Activated naive CD4-positive, alpha-beta T cell treated with anti-CD3 and anti-CD28 coated beads, Interleukin-2, amount 10 ng/mL, durations not matched to agents 7 days and 5 days (primary cell): ENCODE measurements around the gene VGLL4.

Experiments used
- CTCF ChIA-PET: fragments of 350-600 bp; sonication (Branson Sonifier 250); formaldehyde crosslinking; loops from one replicate; lab custom pipeline; 2021; ENCODE audit warnings: antibody characterized with exemption; lab: Charles Lee
- DNase-seq: peaks from one replicate; pipeline ENCODE4 v3.0.0-alpha.2; 2020
- H3K27ac Mint-ChIP-seq: one replicate; pipeline ENCODE4 v1.8.0; 2021; ENCODE audit warnings: mild to moderate bottlenecking, moderate library complexity, mixed read lengths
- H3K27me3 Mint-ChIP-seq: one replicate; pipeline ENCODE4 v1.8.0; 2021; ENCODE audit warnings: mild to moderate bottlenecking, mixed read lengths
- H3K36me3 Mint-ChIP-seq: one replicate; pipeline ENCODE4 v1.8.0; 2021; ENCODE audit warnings: mixed read lengths
- H3K4me1 Mint-ChIP-seq: one replicate; pipeline ENCODE4 v1.8.0; 2021; ENCODE audit warnings: mixed read lengths
- H3K4me3 Mint-ChIP-seq: one replicate; pipeline ENCODE4 v1.8.0; 2021; ENCODE audit warnings: mild to moderate bottlenecking, moderate library complexity, mixed read lengths
- H3K9me3 Mint-ChIP-seq: one replicate; pipeline ENCODE4 v1.8.0; 2021; ENCODE audit warnings: mixed read lengths

VGLL4 gene

GRCh38 chr3:11641683-11642430 is 1.9 kb downstream of the VGLL4 start:
- no peaks in the 10 kb centered on the region for H3K9me3 Mint-ChIP-seq
- peaks cover 17% of the 10 kb centered on the region for H3K27me3 Mint-ChIP-seq
- H3K4me1 Mint-ChIP-seq = peaks cover 52% of the 10 kb centered on the region
- H3K4me3 Mint-ChIP-seq = peak overlapping the region; percentile 100
- peak; percentile 33 for DNase-seq
- peaks cover 40% of the 10 kb centered on the region for H3K36me3 Mint-ChIP-seq
- CTCF ChIA-PET = interaction anchor here (0.6 to 2.4 kb wide), 3 partner anchors 16 to 1213 kb away, joined by 3 to 7 read pairs (median 3); no protein-coding TSS in a partner anchor
- peak overlapping the region; percentile 100 for H3K27ac Mint-ChIP-seq

GRCh38 chr3:11641316-11641682 is 2.4 kb downstream of the VGLL4 start:
- Mint-ChIP-seq H3K4me3 (peak overlapping the region; percentile 100), H3K4me1 (peaks cover 56% of the 10 kb centered on the region), H3K27ac (peak overlapping the region; percentile 100), H3K9me3 (no peaks in the 10 kb centered on the region), H3K27me3 (peaks cover 13% of the 10 kb centered on the region), H3K36me3 (peaks cover 40% of the 10 kb centered on the region)
- DNase-seq = no peak
- CTCF ChIA-PET = interaction anchor here (0.6 to 2.4 kb wide), 3 partner anchors 15 to 1212 kb away, joined by 3 to 7 read pairs (median 3); no protein-coding TSS in a partner anchor

- CTCF ChIA-PET = interaction anchor here (2.4 kb wide), 1 partner anchor 14 kb away, joined by 7 read pairs; no protein-coding TSS in a partner anchor
- H3K4me1 Mint-ChIP-seq = peaks cover 66% of the 10 kb centered on the region
- peaks cover 43% of the 10 kb centered on the region for H3K36me3 Mint-ChIP-seq
- no peaks in the 10 kb centered on the region for H3K9me3 Mint-ChIP-seq
- peak overlapping the region; percentile 100 for H3K4me3 Mint-ChIP-seq
- DNase-seq = no peak
- H3K27me3 Mint-ChIP-seq = peaks cover 13% of the 10 kb centered on the region
- H3K27ac Mint-ChIP-seq = peak overlapping the region; percentile 30
These were observed 3.6 kb downstream of the VGLL4 start for GRCh38 chr3:11640009-11640673.

GRCh38 chr3:11638495-11639358 is 5.0 kb downstream of the VGLL4 start:
- CTCF ChIA-PET = interaction anchor here (1.3 kb wide), 1 partner anchor 12 kb away, joined by 4 read pairs; no protein-coding TSS in a partner anchor
- Mint-ChIP-seq H3K4me1 (peaks cover 75% of the 10 kb centered on the region), H3K9me3 (no peaks in the 10 kb centered on the region), H3K27ac (peak overlapping the region; percentile 43), H3K36me3 (peaks cover 46% of the 10 kb centered on the region), H3K4me3 (no peak overlapping the region), H3K27me3 (peaks cover 6% of the 10 kb centered on the region)
- DNase-seq = no peak

- CTCF ChIA-PET = interaction anchor here (1.3 kb wide), 1 partner anchor 12 kb away, joined by 4 read pairs; no protein-coding TSS in a partner anchor
- no peak overlapping the region for H3K4me3 Mint-ChIP-seq
These were observed 5.7 kb downstream of the VGLL4 start for GRCh38 chr3:11637901-11638458.

GRCh38 chr3:11636394-11636770 is 7.3 kb downstream of the VGLL4 start:
- Mint-ChIP-seq H3K4me3 (no peak overlapping the region), H3K9me3 (no peaks in the 10 kb centered on the region), H3K4me1 (peaks cover 91% of the 10 kb centered on the region), H3K27me3 (no peaks in the 10 kb centered on the region), H3K27ac (no peak overlapping the region), H3K36me3 (peaks cover 47% of the 10 kb centered on the region)
- CTCF ChIA-PET = no interaction called here
- no peak for DNase-seq

More at GRCh38 chr3:11637901-11638458, 5.7 kb downstream of the VGLL4 start:
- DNase-seq = no peak
- Mint-ChIP-seq H3K36me3 (peaks cover 47% of the 10 kb centered on the region), H3K27ac (no peak overlapping the region), H3K27me3 (peaks cover 5% of the 10 kb centered on the region), H3K4me1 (peaks cover 80% of the 10 kb centered on the region), H3K9me3 (no peaks in the 10 kb centered on the region)

GRCh38 chr3:11635680-11636393 is 7.9 kb downstream of the VGLL4 start:
- H3K9me3 Mint-ChIP-seq = no peaks in the 10 kb centered on the region
- CTCF ChIA-PET = interaction anchor here (2.2 kb wide), 1 partner anchor 8 kb away, joined by 5 read pairs; the partner anchor contains the start of gene VGLL4
- DNase-seq = no peak
- peaks cover 93% of the 10 kb centered on the region for H3K4me1 Mint-ChIP-seq
- no peak overlapping the region for H3K4me3 Mint-ChIP-seq
- peaks cover 49% of the 10 kb centered on the region for H3K36me3 Mint-ChIP-seq
- no peaks in the 10 kb centered on the region for H3K27me3 Mint-ChIP-seq
- no peak overlapping the region for H3K27ac Mint-ChIP-seq

- no peak overlapping the region for H3K4me3 Mint-ChIP-seq
- peak overlapping the region; percentile 15 for H3K27ac Mint-ChIP-seq
- no peaks in the 10 kb centered on the region for H3K27me3 Mint-ChIP-seq
- H3K4me1 Mint-ChIP-seq = peaks cover 87% of the 10 kb centered on the region
- H3K9me3 Mint-ChIP-seq = no peaks in the 10 kb centered on the region
- H3K36me3 Mint-ChIP-seq = peaks cover 44% of the 10 kb centered on the region
- no peak for DNase-seq
- CTCF ChIA-PET = interaction anchor here (1.0 to 2.2 kb wide), 3 partner anchors 8 to 15 kb away, joined by 3 to 5 read pairs (median 4); partner anchors contain the start of gene VGLL4
These were observed 8.6 kb downstream of the VGLL4 start for GRCh38 chr3:11634974-11635612.

- DNase-seq = peak; percentile 56
- peaks cover 80% of the 10 kb centered on the region for H3K4me1 Mint-ChIP-seq
- no peaks in the 10 kb centered on the region for H3K27me3 Mint-ChIP-seq
- peak overlapping the region; percentile 33 for H3K27ac Mint-ChIP-seq
- H3K4me3 Mint-ChIP-seq = peak overlapping the region; percentile 23
- H3K9me3 Mint-ChIP-seq = no peaks in the 10 kb centered on the region
- H3K36me3 Mint-ChIP-seq = peaks cover 46% of the 10 kb centered on the region
- CTCF ChIA-PET = interaction anchor here (1.0 to 2.2 kb wide), 3 partner anchors 8 to 16 kb away, joined by 3 to 5 read pairs (median 4); partner anchors contain the start of gene VGLL4
These were observed 9.6 kb downstream of the VGLL4 start for GRCh38 chr3:11634081-11634635.

- no peak overlapping the region for H3K4me3 Mint-ChIP-seq
- no peaks in the 10 kb centered on the region for H3K27me3 Mint-ChIP-seq
These were observed 10.7 kb downstream of the VGLL4 start for GRCh38 chr3:11632966-11633365.

GRCh38 chr3:11632564-11632963 is 11.2 kb downstream of the VGLL4 start:
- H3K27ac Mint-ChIP-seq = no peak overlapping the region
- DNase-seq = no peak
- peaks cover 68% of the 10 kb centered on the region for H3K4me1 Mint-ChIP-seq
- no peak overlapping the region for H3K4me3 Mint-ChIP-seq
- H3K9me3 Mint-ChIP-seq = no peaks in the 10 kb centered on the region
- CTCF ChIA-PET = no interaction called here
- peaks cover 34% of the 10 kb centered on the region for H3K36me3 Mint-ChIP-seq
- H3K27me3 Mint-ChIP-seq = no peaks in the 10 kb centered on the region

More at GRCh38 chr3:11632966-11633365, 10.7 kb downstream of the VGLL4 start:
- peaks cover 36% of the 10 kb centered on the region for H3K36me3 Mint-ChIP-seq
- DNase-seq = no peak
- H3K9me3 Mint-ChIP-seq = no peaks in the 10 kb centered on the region
- CTCF ChIA-PET = no interaction called here
- peaks cover 68% of the 10 kb centered on the region for H3K4me1 Mint-ChIP-seq
- no peak overlapping the region for H3K27ac Mint-ChIP-seq

- peaks cover 32% of the 10 kb centered on the region for H3K36me3 Mint-ChIP-seq
- CTCF ChIA-PET = no interaction called here
- no peak overlapping the region for H3K27ac Mint-ChIP-seq
- H3K27me3 Mint-ChIP-seq = no peaks in the 10 kb centered on the region
- H3K4me1 Mint-ChIP-seq = peaks cover 68% of the 10 kb centered on the region
- no peak overlapping the region for H3K4me3 Mint-ChIP-seq
- DNase-seq = no peak
- no peaks in the 10 kb centered on the region for H3K9me3 Mint-ChIP-seq
These were observed 11.9 kb downstream of the VGLL4 start for GRCh38 chr3:11631820-11632219.
